Prostate gland (tissue), 2 donors: ENCODE data around the gene MED6. TPM values are rescaled to one million over a fixed set of nuclear protein-coding genes. Genes with fewer than 3 reads are reported as not detected.

ENCODE experiments used
- DNase-seq: peaks from one replicate; pipeline ENCODE4 v3.0.0-alpha.2; 2019; ENCODE audit warnings: low spot score
- H3K27ac ChIP-seq, 2 donors: fragments of 200-600 bp; sonication (generic); 2 replicates each; pipeline ENCODE4 v1.5.1; 2017 to 2019
- H3K27me3 ChIP-seq: fragments of 200-600 bp; sonication (generic); replicated peaks from 2 replicates; pipeline ENCODE4 v1.5.1; 2019; ENCODE audit not compliant: insufficient read depth
- H3K36me3 ChIP-seq, 2 donors: fragments of 200-600 bp; sonication (generic); 1 replicate in 1 of 2; 2 replicates in 1 of 2; pipeline versions ENCODE4 v1.5.1 to v1.8.1; 2017 to 2019
- H3K4me1 ChIP-seq: fragments of 200-600 bp; sonication (generic); replicated peaks from 2 replicates; pipeline ENCODE4 v1.5.1; 2019
- H3K4me3 ChIP-seq, 2 donors: fragments of 200-600 bp; sonication (generic); 2 replicates each; pipeline ENCODE4 v1.5.1; 2017 to 2019
- H3K9me3 ChIP-seq: fragments of 200-600 bp; sonication (generic); 2 replicates; pipeline ENCODE4 v1.5.1; 2017
- POLR2A ChIP-seq: fragments of 450-650 bp; IDR thresholded peaks from one replicate; pipeline ENCODE4 v1.6.1; 2016; ENCODE audit warnings: antibody characterized with exemption, mild to moderate bottlenecking
- POLR2AphosphoS5 ChIP-seq: sonication (generic); formaldehyde crosslinking; IDR thresholded peaks from one replicate; pipeline ENCODE4 v1.6.1; 2017; ENCODE audit warnings: antibody characterized with exemption
- WGBS: methylation state at CpG from one replicate; pipeline ENCODE4 v1.1.5; 2018; 5-methylcytosine and 5-hydroxymethylcytosine counted together
- intact Hi-C: fragments of 100-400 bp; cut with DNase I; formaldehyde crosslinking; loops from one replicate; pipeline ENCODE4 v1.14.2; 2022
- total RNA-seq, 2 donors: library from RNA; depleted of rRNA; stranded (reverse); fragments of >200 nt; gene quantifications; one replicate each; pipeline ENCODE4 v1.1.0, GENCODE V29; 2016
- TF ChIP-seq, protein P1 (sequence below), 4 experiments: fragments of 200-600 bp in 2 of 4; fragments of 450-650 bp in 2 of 4; sonication (generic) in 2 of 4; IDR thresholded peaks; 1 replicate in 3 of 4; 2 replicates in 1 of 4; pipeline ENCODE4 v1.5.1; 2016 to 2019; ENCODE audit warnings: antibody characterized with exemption in 4 of 4, mild to moderate bottlenecking in 2 of 4, moderate library complexity in 2 of 4

MED6 gene
- total RNA-seq, 2 donors from 2014 or later, result 27.4 to 41.4 TPM

DNA sequence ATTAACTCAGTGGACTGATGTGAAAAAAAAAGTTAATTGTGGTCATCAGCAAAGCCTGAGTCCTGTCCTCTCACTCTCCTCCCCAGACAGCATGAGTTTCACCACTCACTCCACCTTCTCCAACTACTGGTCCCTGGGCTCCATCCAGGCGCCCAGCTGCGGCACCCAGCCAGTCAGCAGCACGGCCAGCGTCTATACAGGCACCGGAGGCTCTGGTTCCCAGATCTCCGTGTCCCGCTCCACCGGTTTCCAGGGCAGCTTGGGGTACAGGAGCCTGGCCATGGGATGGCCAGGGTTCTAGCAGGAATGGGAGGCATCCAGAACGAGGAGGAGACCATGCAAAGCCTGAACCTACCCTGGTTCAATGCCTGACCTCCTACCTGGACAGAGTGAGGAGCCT is 6.0 kb downstream of the MED6 start:
- Histone ChIP-seq H3K4me1 (peaks cover 5% of the 10 kb centered on the region), H3K36me3 (peaks cover 7 to 9% of the 10 kb centered on the region in 2 donors), H3K27me3 (no peaks in the 10 kb centered on the region), H3K27ac (no peak overlapping the region), H3K4me3 (no peak overlapping the region), H3K9me3 (no peaks in the 10 kb centered on the region)
- TF ChIP-seq, protein P1, sequence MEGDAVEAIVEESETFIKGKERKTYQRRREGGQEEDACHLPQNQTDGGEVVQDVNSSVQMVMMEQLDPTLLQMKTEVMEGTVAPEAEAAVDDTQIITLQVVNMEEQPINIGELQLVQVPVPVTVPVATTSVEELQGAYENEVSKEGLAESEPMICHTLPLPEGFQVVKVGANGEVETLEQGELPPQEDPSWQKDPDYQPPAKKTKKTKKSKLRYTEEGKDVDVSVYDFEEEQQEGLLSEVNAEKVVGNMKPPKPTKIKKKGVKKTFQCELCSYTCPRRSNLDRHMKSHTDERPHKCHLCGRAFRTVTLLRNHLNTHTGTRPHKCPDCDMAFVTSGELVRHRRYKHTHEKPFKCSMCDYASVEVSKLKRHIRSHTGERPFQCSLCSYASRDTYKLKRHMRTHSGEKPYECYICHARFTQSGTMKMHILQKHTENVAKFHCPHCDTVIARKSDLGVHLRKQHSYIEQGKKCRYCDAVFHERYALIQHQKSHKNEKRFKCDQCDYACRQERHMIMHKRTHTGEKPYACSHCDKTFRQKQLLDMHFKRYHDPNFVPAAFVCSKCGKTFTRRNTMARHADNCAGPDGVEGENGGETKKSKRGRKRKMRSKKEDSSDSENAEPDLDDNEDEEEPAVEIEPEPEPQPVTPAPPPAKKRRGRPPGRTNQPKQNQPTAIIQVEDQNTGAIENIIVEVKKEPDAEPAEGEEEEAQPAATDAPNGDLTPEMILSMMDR (IDR thresholded peaks at IDR 0.05), result no peak
- TF ChIP-seq POLR2AphosphoS5, result no peak
- TF ChIP-seq POLR2A, result no peak
- 97% methylated on average over 9 of the region's 9 CpGs for WGBS
- intact Hi-C loops, result no loop called here
- DNase-seq, result no peak

DNA sequence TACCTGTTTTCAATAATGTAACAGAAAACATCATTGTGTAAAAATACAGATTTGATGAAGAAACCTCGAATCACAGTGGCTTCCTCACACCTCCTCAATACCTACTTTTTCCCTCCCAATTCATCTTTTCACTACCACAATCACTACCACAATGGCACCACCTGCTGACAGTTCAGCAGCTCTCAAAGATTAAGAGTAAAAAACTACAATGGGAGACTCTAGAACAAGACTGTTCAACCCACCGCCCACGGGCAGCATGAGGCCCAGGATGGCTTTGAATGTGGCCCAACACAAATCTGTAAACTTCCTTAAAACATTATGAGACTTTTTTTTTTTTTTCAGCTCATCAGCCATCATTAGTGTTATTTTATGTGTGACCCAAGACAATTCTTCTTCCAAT is 15.2 kb downstream of the MED6 start:
- no peak for DNase-seq
- Histone ChIP-seq H3K27me3 (no peaks in the 10 kb centered on the region), H3K27ac (no peak overlapping the region), H3K9me3 (no peaks in the 10 kb centered on the region), H3K4me1 (no peaks in the 10 kb centered on the region), H3K4me3 (no peak overlapping the region), H3K36me3 (peaks cover 0 to 5% of the 10 kb centered on the region in 2 donors)
- 79% methylated on average over 3 of the region's 3 CpGs for WGBS
- TF ChIP-seq, protein P1 (IDR thresholded peaks at IDR 0.05), result no peak
- TF ChIP-seq POLR2AphosphoS5 (no peak), POLR2A (no peak)
- intact Hi-C loops, result no loop called here

DNA sequence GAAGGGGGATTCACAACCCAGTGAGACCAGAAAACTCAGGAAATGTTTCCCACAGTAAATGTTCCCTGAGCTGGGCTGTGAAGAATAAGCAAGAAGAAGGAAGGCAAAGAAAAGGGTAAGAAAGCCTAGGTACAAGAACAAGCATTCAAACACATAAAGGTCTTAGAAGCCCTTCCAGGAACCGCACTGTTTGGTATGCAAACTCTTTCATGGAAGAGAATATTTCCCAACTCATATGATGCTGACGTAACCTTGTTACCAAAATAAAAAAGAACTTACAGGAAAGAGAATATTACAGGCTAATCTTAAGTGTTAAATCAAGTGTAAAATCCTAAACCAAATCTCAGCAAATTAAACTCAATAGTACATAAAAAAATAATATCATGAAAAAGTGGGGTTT is 23.6 kb downstream of the MED6 start:
- no peak for TF ChIP-seq POLR2A
- TF ChIP-seq, protein P1 (IDR thresholded peaks at IDR 0.05), result no peak
- TF ChIP-seq POLR2AphosphoS5, result no peak
- no peak overlapping the region for H3K27ac ChIP-seq
- WGBS, result 87% methylated on average over 2 of the region's 2 CpGs
- H3K9me3 ChIP-seq, result no peaks in the 10 kb centered on the region
- no peaks in the 10 kb centered on the region for H3K27me3 ChIP-seq
- H3K36me3 ChIP-seq, result no peaks in the 10 kb centered on the region
- intact Hi-C loops, result no loop called here
- no peak for DNase-seq
- H3K4me1 ChIP-seq, result no peaks in the 10 kb centered on the region
- no peak overlapping the region for H3K4me3 ChIP-seq

DNA sequence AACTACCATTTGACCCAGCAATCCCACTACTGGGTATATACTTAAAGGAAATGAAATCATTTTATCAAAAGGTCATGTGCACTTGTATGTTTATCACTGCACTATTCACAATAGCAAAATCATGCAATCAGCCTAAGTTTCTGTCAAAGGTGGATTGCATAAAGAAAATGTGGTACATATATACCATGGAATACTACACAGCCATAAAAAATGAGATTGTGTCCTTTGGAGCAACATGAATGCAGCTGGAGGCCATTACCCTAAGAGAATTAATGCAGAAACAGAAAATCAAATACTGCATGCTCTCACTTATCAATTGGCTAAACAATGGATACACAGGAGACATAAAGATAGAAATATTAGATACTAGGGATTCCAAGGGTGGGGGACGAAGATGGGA is 27.4 kb downstream of the MED6 start:
- no peak for DNase-seq
- H3K4me1 ChIP-seq, result no peaks in the 10 kb centered on the region
- no peaks in the 10 kb centered on the region for H3K36me3 ChIP-seq
- no peak overlapping the region for H3K4me3 ChIP-seq
- no peak overlapping the region for H3K27ac ChIP-seq
- H3K9me3 ChIP-seq, result no peaks in the 10 kb centered on the region
- no peaks in the 10 kb centered on the region for H3K27me3 ChIP-seq
- WGBS, result 95% methylated on average over 1 of the region's 1 CpG
- intact Hi-C loops, result no loop called here
- TF ChIP-seq POLR2AphosphoS5, result no peak
- TF ChIP-seq POLR2A, result no peak
- TF ChIP-seq, protein P1 (IDR thresholded peaks at IDR 0.05), result no peak

DNA sequence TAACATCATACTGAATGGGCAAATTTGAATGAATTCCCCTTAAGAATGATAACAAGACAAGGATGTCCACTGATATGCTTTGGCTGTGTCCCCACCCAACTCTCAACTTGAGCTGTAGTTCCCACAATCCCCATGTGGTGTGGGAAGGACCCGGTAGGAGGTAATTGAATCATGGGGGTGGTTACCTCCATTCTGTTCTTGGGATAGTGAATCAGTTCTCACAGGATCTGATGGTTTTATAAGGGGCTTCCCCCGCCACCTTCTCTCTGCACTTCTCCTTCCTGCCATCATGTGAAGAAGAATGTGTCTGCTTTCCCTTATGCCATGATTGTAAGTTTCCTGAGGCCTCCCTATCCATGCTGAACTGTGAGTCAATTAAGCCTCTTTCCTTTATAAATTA is 29.3 kb downstream of the MED6 start:
- 90% methylated on average over 2 of the region's 2 CpGs for WGBS
- Histone ChIP-seq H3K27ac (no peak overlapping the region), H3K4me1 (no peaks in the 10 kb centered on the region), H3K36me3 (no peaks in the 10 kb centered on the region), H3K9me3 (no peaks in the 10 kb centered on the region), H3K27me3 (no peaks in the 10 kb centered on the region), H3K4me3 (no peak overlapping the region)
- intact Hi-C loops, result no loop called here
- no peak for TF ChIP-seq POLR2AphosphoS5
- TF ChIP-seq, protein P1 (IDR thresholded peaks at IDR 0.05), result no peak
- TF ChIP-seq POLR2A, result no peak
- no peak for DNase-seq
